Testis (tissue), 3 donors: ENCODE data around the gene MARK4. TPM values are rescaled to one million over a fixed set of nuclear protein-coding genes. Genes with fewer than 3 reads are reported as not detected.
"Not testable (repeated sequence)": the region's sequence is repeated elsewhere in the genome, so short reads cannot be mapped to it uniquely, and the experiment has no call there.

Source experiments
- DNase-seq: peaks from one replicate; pipeline ENCODE4 v3.0.0-alpha.2; 2019
- H3K27ac ChIP-seq, 2 donors: fragments of 200-600 bp; sonication (generic); one replicate each; pipeline ENCODE4 v1.5.1; 2019
- H3K27me3 ChIP-seq: fragments of 200-600 bp; sonication (generic); one replicate; pipeline ENCODE4 v1.5.1; 2019
- H3K36me3 ChIP-seq: fragments of 200-600 bp; sonication (generic); one replicate; pipeline ENCODE4 v1.5.1; 2017; ENCODE audit warnings: low read depth; ENCODE audit errors: missing control alignments
- H3K4me1 ChIP-seq: fragments of 200-600 bp; sonication (generic); one replicate; pipeline ENCODE4 v1.5.1; 2019
- H3K4me3 ChIP-seq, 2 donors: fragments of 200-600 bp; sonication (generic); one replicate each; pipeline ENCODE4 v1.5.1; 2017 to 2019
- H3K9me3 ChIP-seq: fragments of 200-600 bp; sonication (generic); one replicate; pipeline ENCODE4 v1.5.1; 2017
- POLR2A ChIP-seq: fragments of 450-650 bp; IDR thresholded peaks from one replicate; pipeline ENCODE4 v1.6.1; 2017; ENCODE audit warnings: antibody characterized with exemption, mild to moderate bottlenecking, moderate library complexity
- WGBS, 2 donors: methylation state at CpG; one replicate each; pipeline ENCODE4 v1.1.5; 2018; 5-methylcytosine and 5-hydroxymethylcytosine counted together
- intact Hi-C: fragments of 100-400 bp; cut with DNase I; formaldehyde crosslinking; loops from one replicate; pipeline ENCODE4 v1.15.1; 2023; ENCODE audit warnings: low total_unique reads
- polyA plus RNA-seq: library from polyadenylated mRNA; stranded (reverse); fragments of 350-450 nt; fragmentation: Illumina TruSeq; extraction: RNeasy Lipid Tissue Mini Kit (QIAGEN cat#74804); gene quantifications from one replicate; pipeline ENCODE4 v1.2.3, GENCODE V29; 2014; ENCODE audit warnings: low read depth, low replicate concordance; ENCODE audit not compliant: insufficient read depth
- total RNA-seq, 2 donors: library from RNA; depleted of rRNA; stranded (reverse); fragments of >200 nt; gene quantifications; one replicate each; pipeline ENCODE4 v1.2.3, GENCODE V29; 2016
- TF ChIP-seq, protein P1 (sequence below), 3 experiments: fragments of 450-650 bp in 2 of 3; fragments of 200-600 bp in 1 of 3; sonication (generic) in 1 of 3; IDR thresholded peaks; one replicate each; pipeline ENCODE4 v1.5.1; 2016 to 2019; ENCODE audit warnings: antibody characterized with exemption in 3 of 3, mild to moderate bottlenecking in 2 of 3, moderate library complexity in 1 of 3

The MARK4 gene
- total and polyA plus RNA-seq, 3 donors from 2014 or later: 114 to 200 (median 197) TPM

DNA sequence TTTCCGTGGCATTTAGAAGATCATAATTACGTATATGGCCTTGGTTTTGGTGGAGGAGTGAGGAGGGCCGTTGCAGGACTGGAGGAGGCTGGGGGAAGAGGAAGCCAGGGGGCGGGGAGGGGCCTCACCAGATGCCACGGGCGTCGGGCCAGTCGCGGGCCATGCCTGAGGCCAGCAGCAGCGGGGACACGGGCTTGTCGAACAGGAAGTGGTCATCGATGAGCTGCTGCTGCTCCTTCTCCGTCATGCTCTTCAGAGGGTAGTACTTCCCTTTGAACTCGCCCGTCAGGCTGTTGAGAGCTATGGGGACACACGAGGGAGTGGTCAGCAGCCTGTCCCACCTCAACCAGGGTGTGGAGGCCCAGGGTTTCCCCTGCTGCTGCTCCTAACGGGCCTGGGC lies 60.5 kb downstream of the MARK4 start:
- H3K27me3 ChIP-seq: no peaks in the 10 kb centered on the region
- TF ChIP-seq POLR2A: no peak
- TF ChIP-seq, protein P1, sequence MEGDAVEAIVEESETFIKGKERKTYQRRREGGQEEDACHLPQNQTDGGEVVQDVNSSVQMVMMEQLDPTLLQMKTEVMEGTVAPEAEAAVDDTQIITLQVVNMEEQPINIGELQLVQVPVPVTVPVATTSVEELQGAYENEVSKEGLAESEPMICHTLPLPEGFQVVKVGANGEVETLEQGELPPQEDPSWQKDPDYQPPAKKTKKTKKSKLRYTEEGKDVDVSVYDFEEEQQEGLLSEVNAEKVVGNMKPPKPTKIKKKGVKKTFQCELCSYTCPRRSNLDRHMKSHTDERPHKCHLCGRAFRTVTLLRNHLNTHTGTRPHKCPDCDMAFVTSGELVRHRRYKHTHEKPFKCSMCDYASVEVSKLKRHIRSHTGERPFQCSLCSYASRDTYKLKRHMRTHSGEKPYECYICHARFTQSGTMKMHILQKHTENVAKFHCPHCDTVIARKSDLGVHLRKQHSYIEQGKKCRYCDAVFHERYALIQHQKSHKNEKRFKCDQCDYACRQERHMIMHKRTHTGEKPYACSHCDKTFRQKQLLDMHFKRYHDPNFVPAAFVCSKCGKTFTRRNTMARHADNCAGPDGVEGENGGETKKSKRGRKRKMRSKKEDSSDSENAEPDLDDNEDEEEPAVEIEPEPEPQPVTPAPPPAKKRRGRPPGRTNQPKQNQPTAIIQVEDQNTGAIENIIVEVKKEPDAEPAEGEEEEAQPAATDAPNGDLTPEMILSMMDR (IDR thresholded peaks at IDR 0.05): no peak
- no peaks in the 10 kb centered on the region for H3K4me1 ChIP-seq
- DNase-seq: peak; percentile 45
- intact Hi-C loops: no loop called here
- H3K9me3 ChIP-seq: no peaks in the 10 kb centered on the region
- no peaks in the 10 kb centered on the region for H3K36me3 ChIP-seq
- no peak overlapping the region for H3K27ac ChIP-seq
- 28 to 36% methylated on average over 5 to 18 of the region's 18 CpGs for WGBS, 2 donors
- no peak overlapping the region for H3K4me3 ChIP-seq

DNA sequence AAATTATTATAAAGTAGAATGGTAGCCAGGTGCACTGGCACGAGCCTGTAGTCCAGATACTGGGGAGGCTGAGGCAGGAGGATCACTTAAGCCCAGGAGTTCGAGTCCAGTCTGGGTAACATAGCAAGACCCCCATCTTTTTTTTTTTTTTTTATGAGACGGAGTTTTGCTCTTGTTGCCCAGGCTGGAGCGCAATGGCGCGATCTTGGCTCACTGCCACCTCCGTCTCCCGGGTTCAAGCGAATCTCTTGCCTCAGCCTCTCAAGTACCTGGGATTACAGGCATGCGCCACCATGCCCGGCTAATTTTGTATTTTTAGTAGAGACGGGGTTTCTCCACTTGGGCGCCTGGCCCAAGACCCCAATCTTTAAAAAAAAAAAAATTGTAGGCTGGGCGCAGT lies 61.2 kb downstream of the MARK4 start:
- H3K27me3 ChIP-seq, H3K4me3 ChIP-seq, H3K27ac ChIP-seq, DNase-seq, H3K4me1 ChIP-seq, intact Hi-C loops, H3K9me3 ChIP-seq, H3K36me3 ChIP-seq: not testable (repeated sequence)
- WGBS, 2 donors: 91 to 94% methylated on average over 14 of the region's 14 CpGs

DNA sequence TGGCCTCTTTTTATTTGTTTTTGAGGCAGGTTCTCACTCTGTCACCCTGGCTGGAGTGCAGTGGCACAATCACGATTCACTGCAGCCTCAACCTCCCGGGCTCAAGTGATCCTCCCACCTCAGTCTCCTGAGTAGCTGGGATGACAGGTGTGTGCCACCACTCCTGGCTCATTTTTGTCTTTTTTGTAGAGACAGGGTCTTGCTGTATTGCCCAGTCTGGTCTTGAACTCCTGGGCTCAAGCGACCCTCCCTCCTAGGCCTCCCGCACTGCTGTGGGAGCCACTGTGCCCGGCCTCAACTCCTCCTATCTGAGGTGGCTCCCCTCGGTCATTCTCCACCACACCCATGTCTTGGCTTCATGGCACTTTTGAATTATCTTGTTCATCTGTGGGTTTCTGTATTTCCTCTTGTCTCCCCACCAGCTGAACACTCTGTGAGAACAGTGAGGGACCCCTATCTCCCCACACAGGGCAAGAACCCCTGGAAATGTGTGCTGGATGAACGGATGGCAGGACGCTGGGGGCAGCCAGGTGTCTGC lies 63.7 kb downstream of the MARK4 start:
- intact Hi-C loops: no loop called here
- 80% methylated on average over 8 of the region's 8 CpGs for WGBS, 2 donors
- no peaks in the 10 kb centered on the region for H3K9me3 ChIP-seq
- H3K27me3 ChIP-seq: no peaks in the 10 kb centered on the region
- no peak overlapping the region for H3K27ac ChIP-seq
- no peak for TF ChIP-seq POLR2A
- TF ChIP-seq, protein P1 (IDR thresholded peaks at IDR 0.05): no peak
- H3K4me3 ChIP-seq: no peak overlapping the region
- no peaks in the 10 kb centered on the region for H3K4me1 ChIP-seq
- DNase-seq: no peak
- no peaks in the 10 kb centered on the region for H3K36me3 ChIP-seq

DNA sequence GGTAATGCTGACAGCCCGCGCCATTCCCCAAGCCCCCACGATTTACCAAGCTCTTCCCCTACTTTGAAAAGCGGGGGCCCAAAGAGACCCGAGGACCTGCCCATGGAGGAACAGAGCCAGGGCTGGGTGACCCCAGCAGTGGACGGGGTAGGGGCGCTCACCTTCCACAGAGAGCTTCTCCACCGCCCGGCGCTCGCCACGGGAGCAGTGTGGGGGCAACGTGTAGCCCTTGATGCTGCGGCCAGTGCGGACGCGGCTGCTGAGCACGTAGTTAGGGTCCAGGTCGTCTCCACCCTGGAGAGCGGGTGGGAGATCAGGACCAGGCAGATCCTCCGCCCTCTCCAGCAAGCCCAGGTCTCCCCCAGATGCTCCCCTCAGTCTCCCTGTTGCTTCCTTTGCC lies 64.2 kb downstream of the MARK4 start:
- WGBS, 2 donors: 69 to 80% methylated on average over 21 of the region's 21 CpGs
- intact Hi-C loops: no loop called here

DNA sequence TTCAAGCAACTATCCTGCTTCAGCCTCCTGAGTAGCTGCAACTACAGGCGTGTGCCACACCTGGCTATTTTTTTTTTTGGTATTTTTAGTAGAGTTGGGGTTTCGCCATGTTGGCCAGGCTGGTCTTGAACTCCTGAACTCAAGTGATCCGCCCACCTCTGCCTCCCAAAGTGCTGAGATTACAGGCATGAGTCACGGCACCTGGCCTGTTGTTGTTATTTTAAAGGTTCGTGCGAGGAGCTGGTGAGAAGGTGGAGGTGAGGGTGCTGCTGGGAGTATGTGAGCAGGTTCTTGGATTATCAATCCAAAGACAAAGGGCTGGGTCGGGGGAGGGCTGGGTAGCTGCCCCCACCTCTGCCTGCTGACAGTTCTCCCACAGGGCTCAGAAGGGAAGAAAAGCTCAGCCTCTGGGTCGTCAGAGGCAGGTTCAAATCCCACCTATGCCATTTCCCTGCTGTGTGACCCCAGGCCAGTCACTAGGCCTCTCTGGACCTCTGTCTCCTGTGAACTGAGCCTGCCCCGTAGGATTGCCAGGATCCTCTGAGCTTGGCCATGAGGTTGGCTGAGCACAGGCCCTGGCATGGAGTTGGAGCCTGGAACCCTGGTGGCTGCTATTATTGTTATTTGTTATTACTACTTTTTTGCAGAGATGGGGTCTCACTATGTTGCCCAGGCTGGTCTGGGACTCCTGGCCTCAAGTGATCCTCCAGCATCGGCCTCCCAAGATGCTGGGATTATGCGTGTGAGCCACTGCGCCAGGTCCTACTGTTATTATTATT lies 70.1 kb downstream of the MARK4 start:
- no peak for DNase-seq
- intact Hi-C loops: no loop called here
- peaks cover 24% of the 10 kb centered on the region for H3K4me1 ChIP-seq
- H3K4me3 ChIP-seq: no peak overlapping the region
- TF ChIP-seq, protein P1 (IDR thresholded peaks at IDR 0.05): no peak
- TF ChIP-seq POLR2A: no peak
- H3K27ac ChIP-seq: no peak overlapping the region
- H3K36me3 ChIP-seq: no peaks in the 10 kb centered on the region
- no peaks in the 10 kb centered on the region for H3K27me3 ChIP-seq
- no peaks in the 10 kb centered on the region for H3K9me3 ChIP-seq
- WGBS, 2 donors: 70 to 72% methylated on average over 11 to 12 of the region's 12 CpGs

More for the DNA sequence above, 64.2 kb downstream of the MARK4 start:
- Histone ChIP-seq H3K27me3 (no peaks in the 10 kb centered on the region), H3K4me3 (no peak overlapping the region), H3K4me1 (no peaks in the 10 kb centered on the region), H3K27ac (no peak overlapping the region), H3K36me3 (no peaks in the 10 kb centered on the region), H3K9me3 (no peaks in the 10 kb centered on the region)
- no peak for DNase-seq
- TF ChIP-seq, protein P1 (IDR thresholded peaks at IDR 0.05): no peak
- no peak for TF ChIP-seq POLR2A
